Omental fat pad (tissue), 4 donors: Measurements from ENCODE around the gene TFCP2L1. TPM values are rescaled to one million over a fixed set of nuclear protein-coding genes. Genes with fewer than 3 reads are reported as not detected.

ENCODE experiments used
- ATAC-seq: fragments of 150-250 bp; one replicate; pipeline ENCODE4 v1.9.1; 2016; ENCODE audit warnings: mild to moderate bottlenecking, moderate library complexity; ENCODE audit not compliant: low FRiP score
- DNase-seq: peaks from one replicate; pipeline ENCODE4 v3.0.0-alpha.2; 2019; ENCODE audit warnings: low spot score
- CTCF ChIP-seq, 3 donors: fragments of 450-650 bp; IDR thresholded peaks; one replicate each; pipeline ENCODE4 v1.5.1; 2016 to 2017; ENCODE audit warnings: antibody characterized with exemption in 3 of 3, mild to moderate bottlenecking in 3 of 3, moderate library complexity in 2 of 3
- total RNA-seq, 4 donors: library from RNA; depleted of rRNA; stranded (reverse); fragments of >200 nt; gene quantifications; one replicate each; pipeline ENCODE4 v1.1.0, GENCODE V29; 2016

Gene TFCP2L1
- total RNA-seq, 4 donors from 2014 or later, result 2.0 to 5.8 (median 3.6) TPM

GRCh38 chr2:121175326-121175725 is 109.7 kb downstream of the TFCP2L1 start:
- DNase-seq (no peak), ATAC-seq (no peak)
- TF ChIP-seq CTCF (IDR thresholded peaks at IDR 0.05), result no peak

GRCh38 chr2:121173806-121174205 is 111.2 kb downstream of the TFCP2L1 start:
- no peak for TF ChIP-seq CTCF (IDR thresholded peaks at IDR 0.05)
- DNase-seq, result no peak

GRCh38 chr2:121173112-121173511 is 111.9 kb downstream of the TFCP2L1 start:
- no peak for TF ChIP-seq CTCF (IDR thresholded peaks at IDR 0.05)
- ATAC-seq (no peak), DNase-seq (no peak)

More at GRCh38 chr2:121173806-121174205, 111.2 kb downstream of the TFCP2L1 start:
- no peak for ATAC-seq

GRCh38 chr2:121172456-121172855 is 112.5 kb downstream of the TFCP2L1 start:
- TF ChIP-seq CTCF (IDR thresholded peaks at IDR 0.05), result no peak
- no peak for ATAC-seq
- no peak for DNase-seq

GRCh38 chr2:121171625-121172119 is 113.3 kb downstream of the TFCP2L1 start:
- ATAC-seq (no peak), DNase-seq (no peak)
- no peak for TF ChIP-seq CTCF (IDR thresholded peaks at IDR 0.05)

GRCh38 chr2:121170577-121170976 is 114.4 kb downstream of the TFCP2L1 start:
- TF ChIP-seq CTCF (IDR thresholded peaks at IDR 0.05), result no peak
- no peak for DNase-seq
- ATAC-seq, result no peak

- no peak for TF ChIP-seq CTCF (IDR thresholded peaks at IDR 0.05)
- DNase-seq (no peak), ATAC-seq (no peak)
Observed at GRCh38 chr2:121167411-121167810, 117.6 kb downstream of the TFCP2L1 start.

Other genes starting within 250 kb of the TFCP2L1 start
- not detected for gene RNU4ATAC, start 245.7 kb upstream of the TFCP2L1 start, total RNA-seq